CD4-positive, alpha-beta T cell treated with Interleukin-6 for 4 hours (primary cell): ENCODE data around the gene EHD1.
"Not testable (repeated sequence)": the region's sequence is repeated elsewhere in the genome, so short reads cannot be mapped to it uniquely, and the experiment has no call there.

Experiments used
- DNase-seq: peaks from one replicate; pipeline ENCODE4 v3.0.0-alpha.2; 2020; ENCODE audit warnings: mixed read lengths

Gene EHD1

DNA sequence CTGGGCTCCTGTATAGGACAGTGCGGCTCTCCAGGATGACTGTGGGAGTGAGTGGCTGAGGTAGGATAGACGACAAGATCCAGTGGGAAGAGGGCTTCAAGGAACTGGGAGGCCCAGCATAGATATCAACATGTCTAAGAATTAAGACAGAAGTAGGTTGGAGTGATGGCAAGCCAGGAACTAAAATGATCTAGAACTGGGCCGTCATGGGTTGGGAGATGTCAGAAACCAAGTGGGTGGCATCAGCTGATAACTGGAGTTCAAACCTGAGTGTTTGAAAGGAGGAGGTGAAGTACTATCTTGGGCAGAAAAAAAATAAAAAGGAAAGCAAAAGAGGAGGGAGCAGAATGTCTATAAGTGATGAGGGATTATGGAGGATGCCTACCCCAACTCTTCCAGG, 60.9 kb downstream of the EHD1 start:
- no peak for DNase-seq

DNA sequence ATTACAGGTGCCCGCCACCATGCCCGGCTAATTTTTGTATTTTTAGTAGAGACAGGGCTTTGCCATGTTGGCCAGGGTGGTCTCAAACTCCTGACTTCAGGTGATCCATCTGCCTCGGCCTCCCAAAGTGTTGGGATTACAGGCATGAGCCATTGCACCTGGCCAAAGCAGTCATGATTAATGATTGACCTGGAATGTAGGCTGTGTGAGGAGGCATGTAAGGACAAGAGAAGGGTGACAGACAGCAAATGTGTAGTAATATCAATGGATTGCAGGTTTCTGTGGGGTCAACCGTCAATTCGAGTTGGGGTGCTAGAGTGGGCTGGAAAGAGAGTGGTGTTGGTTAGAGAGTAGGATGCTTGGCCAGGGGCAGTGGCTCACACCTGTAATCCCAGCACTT, 63.0 kb downstream of the EHD1 start:
- DNase-seq, result not testable (repeated sequence)

- no peak for DNase-seq
These were observed 63.7 kb downstream of the EHD1 start for GRCh38 chr11:64814712-64815187.

GRCh38 chr11:64813826-64814225, 64.6 kb downstream of the EHD1 start:
- DNase-seq, result no peak

GRCh38 chr11:64810891-64811272, 67.5 kb downstream of the EHD1 start:
- no peak for DNase-seq

GRCh38 chr11:64810271-64810890, 68.0 kb downstream of the EHD1 start, which contains the start of gene MEN1:
Gene MEN1 (minus strand): TSS chr11:64810551. CDS start chr11:64810109, 442 bp downstream.
- peak; percentile 79 for DNase-seq

GRCh38 chr11:64809781-64810241, 68.6 kb downstream of the EHD1 start:
- DNase-seq, result peak; percentile 37

GRCh38 chr11:64805481-64805880, 72.9 kb downstream of the EHD1 start:
- no peak for DNase-seq

GRCh38 chr11:64804346-64805210, 73.8 kb downstream of the EHD1 start:
- DNase-seq, result no peak

DNA sequence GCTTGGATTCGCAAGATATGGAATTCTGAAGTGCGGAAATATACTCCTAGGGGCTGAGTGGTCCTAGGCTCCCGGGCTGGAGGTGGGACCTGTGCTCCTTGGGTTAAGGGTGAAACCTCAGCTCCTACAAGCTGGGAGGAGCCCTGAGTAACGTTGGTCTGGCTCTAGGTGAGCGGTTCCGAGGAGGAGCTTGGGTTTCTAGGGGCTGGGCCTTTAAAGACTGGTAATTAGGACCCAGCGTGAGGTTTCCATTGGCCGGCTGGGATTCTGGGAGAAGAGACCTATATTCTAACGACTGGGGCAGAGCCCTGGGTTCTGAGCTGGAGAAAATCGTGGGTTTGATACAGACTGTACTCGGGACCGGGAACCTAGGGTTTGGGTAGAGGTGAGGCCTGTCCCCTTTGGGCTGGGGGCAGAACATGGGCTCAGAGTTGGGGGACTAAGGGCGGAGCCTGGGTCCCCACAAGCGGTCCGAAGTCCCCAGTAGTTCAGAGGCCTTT, 74.5 kb downstream of the EHD1 start:
- no peak for DNase-seq

DNA sequence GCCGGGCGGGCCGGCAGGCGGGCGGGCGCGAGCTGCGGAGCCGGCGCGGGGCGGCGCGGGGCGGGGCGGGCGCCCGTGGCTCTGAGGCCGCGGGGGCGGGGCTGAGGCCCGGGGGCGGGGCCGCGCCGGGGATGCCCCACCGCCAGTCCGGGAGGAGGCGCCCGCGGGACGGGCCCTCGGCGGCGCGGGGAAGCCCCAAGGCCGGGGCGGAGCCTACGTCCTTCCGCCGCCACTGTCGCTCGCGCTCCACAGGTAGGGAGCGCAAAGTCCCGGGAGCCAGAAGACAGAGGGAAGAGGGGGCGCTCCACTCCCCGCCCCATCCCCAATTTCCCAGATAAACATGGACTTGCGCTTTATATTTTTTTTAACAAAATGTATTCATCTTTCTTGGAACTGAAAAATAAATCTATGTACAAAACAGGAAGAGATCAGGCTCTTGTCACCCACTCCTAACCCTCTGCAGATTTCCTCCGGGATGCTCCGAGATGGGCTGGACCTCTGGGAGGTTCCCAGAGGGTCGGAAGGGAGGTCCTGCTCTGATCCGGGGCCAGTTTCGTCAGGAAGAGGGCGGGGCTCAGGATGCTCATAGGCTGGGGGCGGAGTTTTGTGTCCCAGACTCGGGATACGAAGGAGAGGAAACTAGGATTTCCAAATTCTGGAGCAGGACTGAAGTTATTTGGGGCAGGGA, 75.1 kb downstream of the EHD1 start, which contains the start of gene MAP4K2:
Gene MAP4K2 (minus strand): TSS at position 57 of the 688 bp plus-strand sequence. CDS start 65 bp downstream, outside the sequence.
- DNase-seq, result peak; percentile 91

- DNase-seq, result peak; percentile 61
These were observed 75.9 kb downstream of the EHD1 start for GRCh38 chr11:64802370-64803157.
